ENCODE data around the gene NNMT. TPM values are rescaled to one million over a fixed set of nuclear protein-coding genes. Genes with fewer than 3 reads are reported as not detected.

NNMT gene
- polyA plus RNA-seq, 2 donors, result 23.5 to 69.1 TPM

DNA sequence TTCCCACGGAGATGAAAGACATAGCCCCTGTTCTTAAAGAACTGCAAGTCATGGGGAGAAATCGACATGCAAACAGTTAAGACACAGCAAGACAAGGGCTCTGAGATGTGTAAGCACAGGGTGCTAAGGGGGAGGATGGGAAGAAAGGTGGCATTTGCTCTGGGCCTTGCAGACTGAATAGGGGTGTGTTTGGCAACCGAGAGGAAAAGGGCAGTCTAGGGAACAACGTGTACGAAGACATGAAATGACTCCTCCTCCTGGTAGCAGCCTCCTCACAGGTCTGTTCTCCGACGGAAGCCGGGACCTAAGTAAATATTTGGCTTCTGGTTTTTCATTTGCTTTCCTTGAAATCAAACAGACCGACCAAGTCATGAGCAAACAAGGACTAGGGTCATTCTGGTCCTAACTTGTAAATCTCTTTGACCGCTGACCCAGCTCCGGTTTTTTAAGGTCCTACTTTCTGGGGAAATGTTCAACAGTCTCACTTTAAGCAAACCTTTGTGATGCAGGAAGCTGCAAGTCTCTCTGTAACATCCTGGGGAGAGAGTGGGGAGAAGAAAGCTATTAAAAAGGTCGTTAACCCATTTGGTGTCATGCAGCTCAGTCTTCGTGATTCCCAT lies 19.7 kb downstream of the NNMT start:
- no peaks in the 10 kb centered on the region for H3K9me3 ChIP-seq (ENCODE audit: control insufficient read depth in 2 of 2, insufficient read depth in 1 of 2, low read depth in 1 of 2, low read length in 1 of 2)
- no peak overlapping the region for H3K27ac ChIP-seq (ENCODE audit: low read depth in 2 of 2, low read length in 1 of 2)
- peaks cover 0 to 3% of the 10 kb centered on the region in 2 donors for H3K4me1 ChIP-seq (ENCODE audit: control insufficient read depth in 2 of 2, insufficient read depth in 2 of 2, low read length in 1 of 2)
- WGBS, 2 donors, result 20 to 23% methylated on average over 13 of the region's 13 CpGs
- H3K36me3 ChIP-seq (ENCODE audit: control insufficient read depth in 2 of 2, insufficient read depth in 2 of 2, low read length in 1 of 2), result no peaks in the 10 kb centered on the region
- no peaks in the 10 kb centered on the region for H3K27me3 ChIP-seq (ENCODE audit: control insufficient read depth in 1 of 2, insufficient read depth in 2 of 2, low read length in 2 of 2)
- no peak overlapping the region for H3K4me3 ChIP-seq (ENCODE audit: low read depth in 1 of 2, low read length in 2 of 2)

DNA sequence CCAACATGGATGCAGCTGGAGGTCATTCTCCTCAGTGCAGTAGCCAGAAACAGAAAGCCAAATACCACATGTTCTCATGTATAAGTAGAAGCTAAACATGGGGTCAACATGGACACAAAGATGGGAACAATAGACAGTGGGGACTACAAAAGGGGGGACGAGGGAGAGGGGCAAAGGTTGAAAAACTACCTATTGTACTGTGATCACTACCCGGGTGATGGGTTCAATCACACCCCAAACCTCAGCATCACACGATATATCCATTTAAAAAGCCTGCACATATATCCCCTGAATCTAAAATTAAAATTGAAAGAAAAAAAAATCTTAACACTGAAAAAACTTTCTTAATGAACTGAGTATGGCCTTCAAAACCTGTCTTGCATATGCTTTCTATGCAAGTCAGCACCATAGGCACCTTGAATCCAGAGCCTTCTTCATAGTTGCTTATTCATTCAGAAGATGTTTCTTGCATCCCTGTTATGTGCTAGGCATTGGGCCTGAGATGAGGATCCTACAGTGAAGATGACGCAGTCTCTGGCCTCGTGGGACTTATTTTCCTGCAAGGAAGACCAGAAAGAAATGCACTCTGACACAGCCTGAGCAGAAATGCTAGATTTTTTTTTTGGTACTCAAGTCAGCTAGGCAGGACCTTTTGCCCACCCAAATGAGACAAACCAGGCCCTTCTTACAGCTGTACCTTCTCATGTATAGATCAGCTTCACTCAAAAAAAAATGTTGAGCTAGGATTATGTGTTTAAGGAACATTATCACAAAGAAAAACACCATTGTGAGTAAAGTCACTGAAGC lies 21.0 kb downstream of the NNMT start:
- 81 to 82% methylated on average over 5 of the region's 5 CpGs for WGBS, 2 donors
- H3K27ac ChIP-seq (ENCODE audit: low read depth in 2 of 2, low read length in 1 of 2), result no peak overlapping the region

GRCh38 chr11:114317787-114318137 lies 21.6 kb downstream of the NNMT start:
- Histone ChIP-seq H3K9me3 (ENCODE audit: control insufficient read depth in 2 of 2, insufficient read depth in 1 of 2, low read depth in 1 of 2, low read length in 1 of 2) (no peaks in the 10 kb centered on the region), H3K36me3 (ENCODE audit: control insufficient read depth in 2 of 2, insufficient read depth in 2 of 2, low read length in 1 of 2) (no peaks in the 10 kb centered on the region), H3K4me1 (ENCODE audit: control insufficient read depth in 2 of 2, insufficient read depth in 2 of 2, low read length in 1 of 2) (peaks cover 0 to 2% of the 10 kb centered on the region in 2 donors), H3K27me3 (ENCODE audit: control insufficient read depth in 1 of 2, insufficient read depth in 2 of 2, low read length in 2 of 2) (no peaks in the 10 kb centered on the region), H3K27ac (ENCODE audit: low read depth in 2 of 2, low read length in 1 of 2) (no peak overlapping the region), H3K4me3 (ENCODE audit: low read depth in 1 of 2, low read length in 2 of 2) (no peak overlapping the region)
- 40 to 48% methylated on average over 5 of the region's 5 CpGs for WGBS, 2 donors

More for the DNA sequence above, 21.0 kb downstream of the NNMT start:
- Histone ChIP-seq H3K4me3 (ENCODE audit: low read depth in 1 of 2, low read length in 2 of 2) (no peak overlapping the region), H3K36me3 (ENCODE audit: control insufficient read depth in 2 of 2, insufficient read depth in 2 of 2, low read length in 1 of 2) (no peaks in the 10 kb centered on the region), H3K9me3 (ENCODE audit: control insufficient read depth in 2 of 2, insufficient read depth in 1 of 2, low read depth in 1 of 2, low read length in 1 of 2) (no peaks in the 10 kb centered on the region), H3K27me3 (ENCODE audit: control insufficient read depth in 1 of 2, insufficient read depth in 2 of 2, low read length in 2 of 2) (no peaks in the 10 kb centered on the region), H3K4me1 (ENCODE audit: control insufficient read depth in 2 of 2, insufficient read depth in 2 of 2, low read length in 1 of 2) (peaks cover 0 to 2% of the 10 kb centered on the region in 2 donors)

DNA sequence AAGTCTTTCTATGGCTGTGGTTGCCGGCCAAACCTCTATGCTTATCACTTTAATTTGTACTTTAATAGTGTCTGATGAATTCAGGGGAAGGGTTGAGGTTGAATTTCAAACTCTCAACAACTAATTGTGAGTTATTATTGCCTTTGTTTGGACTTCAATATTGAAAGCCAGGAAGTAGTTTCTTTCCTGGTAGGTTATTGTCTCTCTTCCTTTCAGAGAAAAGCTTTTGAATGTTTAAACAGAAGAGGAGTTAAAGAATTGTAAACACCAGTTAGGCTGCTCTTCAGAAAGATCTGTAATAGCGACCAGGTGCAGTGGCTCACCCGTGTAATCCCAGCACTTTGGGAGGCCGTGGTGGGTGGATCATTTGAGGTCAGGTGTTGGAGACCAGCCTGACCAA lies 22.2 kb downstream of the NNMT start:
- 35 to 38% methylated on average over 4 of the region's 4 CpGs for WGBS, 2 donors
- H3K27ac ChIP-seq (ENCODE audit: low read depth in 2 of 2, low read length in 1 of 2), result no peak overlapping the region
- no peaks in the 10 kb centered on the region for H3K36me3 ChIP-seq (ENCODE audit: control insufficient read depth in 2 of 2, insufficient read depth in 2 of 2, low read length in 1 of 2)
- H3K4me1 ChIP-seq (ENCODE audit: control insufficient read depth in 2 of 2, insufficient read depth in 2 of 2, low read length in 1 of 2), result peaks cover 0 to 2% of the 10 kb centered on the region in 2 donors
- H3K4me3 ChIP-seq (ENCODE audit: low read depth in 1 of 2, low read length in 2 of 2), result no peak overlapping the region
- no peaks in the 10 kb centered on the region for H3K27me3 ChIP-seq (ENCODE audit: control insufficient read depth in 1 of 2, insufficient read depth in 2 of 2, low read length in 2 of 2)
- no peaks in the 10 kb centered on the region for H3K9me3 ChIP-seq (ENCODE audit: control insufficient read depth in 2 of 2, insufficient read depth in 1 of 2, low read depth in 1 of 2, low read length in 1 of 2)

GRCh38 chr11:114319716-114320328 lies 23.6 kb downstream of the NNMT start:
- Histone ChIP-seq H3K4me3 (ENCODE audit: low read depth in 1 of 2, low read length in 2 of 2) (no peak overlapping the region), H3K27ac (ENCODE audit: low read depth in 2 of 2, low read length in 1 of 2) (no peak overlapping the region), H3K27me3 (ENCODE audit: control insufficient read depth in 1 of 2, insufficient read depth in 2 of 2, low read length in 2 of 2) (no peaks in the 10 kb centered on the region), H3K9me3 (ENCODE audit: control insufficient read depth in 2 of 2, insufficient read depth in 1 of 2, low read depth in 1 of 2, low read length in 1 of 2) (no peaks in the 10 kb centered on the region), H3K36me3 (ENCODE audit: control insufficient read depth in 2 of 2, insufficient read depth in 2 of 2, low read length in 1 of 2) (no peaks in the 10 kb centered on the region), H3K4me1 (ENCODE audit: control insufficient read depth in 2 of 2, insufficient read depth in 2 of 2, low read length in 1 of 2) (peaks cover 0 to 2% of the 10 kb centered on the region in 2 donors)
- WGBS, 2 donors, result 55 to 56% methylated on average over 5 of the region's 5 CpGs

DNA sequence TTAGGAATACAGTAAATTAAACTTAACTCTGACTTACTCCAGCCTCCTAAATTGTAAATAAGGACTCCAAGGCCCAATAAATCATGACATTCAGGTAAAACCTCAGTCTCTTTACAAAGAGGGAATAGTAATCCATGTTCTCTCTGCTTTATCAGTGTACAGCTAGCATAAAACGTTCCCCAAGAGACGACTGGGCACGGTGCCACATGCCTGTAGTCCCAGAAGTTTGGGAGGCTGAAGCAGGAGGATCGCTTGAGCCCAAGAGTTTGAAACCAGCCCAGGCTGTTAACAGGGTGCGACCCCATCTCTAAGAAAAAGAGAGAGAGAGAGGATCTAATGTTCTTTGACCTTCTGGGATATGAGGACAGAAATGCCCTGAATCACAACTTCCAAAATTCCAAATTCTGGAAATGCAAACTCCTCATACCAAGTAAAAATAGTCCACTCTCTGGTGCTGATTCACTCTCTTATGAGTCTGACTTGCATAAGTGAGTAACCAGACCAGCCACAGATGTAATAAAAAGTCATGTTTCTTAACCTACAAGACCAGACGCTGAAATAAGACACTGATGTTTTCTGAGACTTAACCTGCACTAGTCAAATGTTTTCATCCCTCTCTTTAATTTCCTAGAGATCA lies 25.5 kb downstream of the NNMT start:
- H3K4me1 ChIP-seq (ENCODE audit: control insufficient read depth in 2 of 2, insufficient read depth in 2 of 2, low read length in 1 of 2), result peaks cover 0 to 2% of the 10 kb centered on the region in 2 donors
- no peaks in the 10 kb centered on the region for H3K27me3 ChIP-seq (ENCODE audit: control insufficient read depth in 1 of 2, insufficient read depth in 2 of 2, low read length in 2 of 2)
- WGBS, 2 donors, result 71 to 77% methylated on average over 6 of the region's 6 CpGs
- H3K36me3 ChIP-seq (ENCODE audit: control insufficient read depth in 2 of 2, insufficient read depth in 2 of 2, low read length in 1 of 2), result no peaks in the 10 kb centered on the region
- no peak overlapping the region for H3K27ac ChIP-seq (ENCODE audit: low read depth in 2 of 2, low read length in 1 of 2)
- no peaks in the 10 kb centered on the region for H3K9me3 ChIP-seq (ENCODE audit: control insufficient read depth in 2 of 2, insufficient read depth in 1 of 2, low read depth in 1 of 2, low read length in 1 of 2)
- H3K4me3 ChIP-seq (ENCODE audit: low read depth in 1 of 2, low read length in 2 of 2), result no peak overlapping the region

GRCh38 chr11:114322934-114323333 lies 26.7 kb downstream of the NNMT start:
- Histone ChIP-seq H3K4me3 (ENCODE audit: low read depth in 1 of 2, low read length in 2 of 2) (no peak overlapping the region), H3K36me3 (ENCODE audit: control insufficient read depth in 2 of 2, insufficient read depth in 2 of 2, low read length in 1 of 2) (no peaks in the 10 kb centered on the region), H3K27ac (ENCODE audit: low read depth in 2 of 2, low read length in 1 of 2) (no peak overlapping the region), H3K9me3 (ENCODE audit: control insufficient read depth in 2 of 2, insufficient read depth in 1 of 2, low read depth in 1 of 2, low read length in 1 of 2) (no peaks in the 10 kb centered on the region), H3K4me1 (ENCODE audit: control insufficient read depth in 2 of 2, insufficient read depth in 2 of 2, low read length in 1 of 2) (no peaks in the 10 kb centered on the region), H3K27me3 (ENCODE audit: control insufficient read depth in 1 of 2, insufficient read depth in 2 of 2, low read length in 2 of 2) (no peaks in the 10 kb centered on the region)
- WGBS, 2 donors, result 84 to 89% methylated on average over 2 of the region's 2 CpGs

DNA sequence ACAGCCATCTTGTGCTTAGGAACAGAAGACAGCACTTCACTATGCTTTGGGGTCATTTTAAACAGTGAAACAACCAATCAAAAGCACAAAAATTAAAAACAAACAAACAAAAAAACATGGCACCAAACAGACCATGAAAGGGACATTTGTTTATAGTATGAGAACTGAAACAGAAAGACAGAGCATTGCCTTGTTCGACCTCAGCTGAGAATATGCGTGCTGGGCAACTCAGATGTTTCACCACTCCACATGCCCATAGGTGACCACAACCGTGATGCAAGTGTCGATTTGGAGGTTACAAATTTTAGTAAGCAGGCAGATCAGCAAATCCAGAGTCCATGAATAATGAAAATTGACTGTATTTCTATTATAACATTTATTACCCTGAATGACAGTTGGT lies 30.0 kb downstream of the NNMT start:
- Histone ChIP-seq H3K9me3 (ENCODE audit: control insufficient read depth in 2 of 2, insufficient read depth in 1 of 2, low read depth in 1 of 2, low read length in 1 of 2) (no peaks in the 10 kb centered on the region), H3K27me3 (ENCODE audit: control insufficient read depth in 1 of 2, insufficient read depth in 2 of 2, low read length in 2 of 2) (no peaks in the 10 kb centered on the region), H3K27ac (ENCODE audit: low read depth in 2 of 2, low read length in 1 of 2) (no peak overlapping the region), H3K36me3 (ENCODE audit: control insufficient read depth in 2 of 2, insufficient read depth in 2 of 2, low read length in 1 of 2) (no peaks in the 10 kb centered on the region), H3K4me1 (ENCODE audit: control insufficient read depth in 2 of 2, insufficient read depth in 2 of 2, low read length in 1 of 2) (no peaks in the 10 kb centered on the region), H3K4me3 (ENCODE audit: low read depth in 1 of 2, low read length in 2 of 2) (no peak overlapping the region)
- WGBS, 2 donors, result 84 to 88% methylated on average over 4 of the region's 4 CpGs

- no peaks in the 10 kb centered on the region for H3K9me3 ChIP-seq (ENCODE audit: control insufficient read depth in 2 of 2, insufficient read depth in 1 of 2, low read depth in 1 of 2, low read length in 1 of 2)
- no peaks in the 10 kb centered on the region for H3K27me3 ChIP-seq (ENCODE audit: control insufficient read depth in 1 of 2, insufficient read depth in 2 of 2, low read length in 2 of 2)
- no peaks in the 10 kb centered on the region for H3K4me1 ChIP-seq (ENCODE audit: control insufficient read depth in 2 of 2, insufficient read depth in 2 of 2, low read length in 1 of 2)
- no peaks in the 10 kb centered on the region for H3K36me3 ChIP-seq (ENCODE audit: control insufficient read depth in 2 of 2, insufficient read depth in 2 of 2, low read length in 1 of 2)
- no peak overlapping the region for H3K4me3 ChIP-seq (ENCODE audit: low read depth in 1 of 2, low read length in 2 of 2)
- no peak overlapping the region for H3K27ac ChIP-seq (ENCODE audit: low read depth in 2 of 2, low read length in 1 of 2)
- 87 to 90% methylated on average over 2 of the region's 2 CpGs for WGBS, 2 donors
These were observed 30.6 kb downstream of the NNMT start for GRCh38 chr11:114326776-114327175.

Data from esophagus (tissue), 2 donors.